Suprapubic skin (tissue), 3 donors: ENCODE measurements around the gene ZSCAN5B.

ENCODE experiments used
- CTCF ChIP-seq, 2 donors: fragments of 200-600 bp in 1 of 2; fragments of 450-650 bp in 1 of 2; sonication (generic) in 1 of 2; IDR thresholded peaks; one replicate each; pipeline ENCODE4 v1.5.1; 2016 to 2019; ENCODE audit warnings: antibody characterized with exemption in 2 of 2, mild to moderate bottlenecking in 1 of 2, moderate library complexity in 1 of 2
- POLR2A ChIP-seq, 2 donors: fragments of 450-650 bp; IDR thresholded peaks; one replicate each; pipeline ENCODE4 v1.6.1; 2017; ENCODE audit warnings: antibody characterized with exemption in 2 of 2, mild to moderate bottlenecking in 2 of 2, moderate library complexity in 2 of 2

GRCh38 chr19:56193981-56194640, 3.5 kb downstream of the ZSCAN5B start:
- TF ChIP-seq CTCF (IDR thresholded peaks at IDR 0.05) (no peak), POLR2A (IDR thresholded peaks at IDR 0.05) (no peak)
